GM21786 (cell line): ENCODE measurements around the gene TWIST1.

Source experiments
- ATAC-seq: cut with Tn5 transposase; IDR thresholded peaks from one replicate; pipeline ENCODE4 v1.9.1; 2021; ENCODE audit not compliant: unreplicated experiment

Gene TWIST1

DNA sequence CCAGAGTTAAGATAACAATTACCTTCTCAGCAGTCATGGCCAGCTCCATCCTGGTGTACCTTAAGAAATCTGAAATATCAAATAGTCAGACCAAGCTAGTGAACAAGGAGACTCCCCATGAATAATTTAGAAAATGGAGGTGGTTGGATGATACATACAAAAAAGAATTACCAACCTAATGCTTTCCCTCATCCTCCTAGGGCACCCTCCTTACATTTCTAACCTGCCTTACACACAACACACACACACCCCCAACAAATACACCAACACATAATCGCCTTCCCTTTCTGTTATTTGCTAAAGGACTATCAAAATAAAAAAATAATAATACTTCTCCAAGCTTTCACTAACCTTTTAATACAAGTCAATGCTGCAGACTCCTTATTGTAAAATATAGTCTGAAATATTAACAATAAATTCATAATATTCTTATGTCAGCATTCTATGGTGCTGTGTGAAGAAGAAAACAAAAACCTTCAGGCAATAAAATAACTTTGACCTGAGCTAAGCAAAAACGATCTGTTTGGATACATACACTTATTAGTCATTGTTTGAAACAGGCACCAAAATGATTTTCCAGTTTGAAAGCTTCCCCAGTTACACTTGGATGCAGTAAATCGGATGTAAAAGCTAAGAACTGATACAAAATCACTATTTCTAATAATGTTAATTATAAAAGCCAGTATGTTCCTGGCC, 3.4 kb downstream of the TWIST1 start:
- ATAC-seq: no peak

- ATAC-seq: no peak
These were observed 4.5 kb downstream of the TWIST1 start for GRCh38 chr7:19113002-19113350.

GRCh38 chr7:19112274-19113001, 5.0 kb downstream of the TWIST1 start:
- no peak for ATAC-seq

DNA sequence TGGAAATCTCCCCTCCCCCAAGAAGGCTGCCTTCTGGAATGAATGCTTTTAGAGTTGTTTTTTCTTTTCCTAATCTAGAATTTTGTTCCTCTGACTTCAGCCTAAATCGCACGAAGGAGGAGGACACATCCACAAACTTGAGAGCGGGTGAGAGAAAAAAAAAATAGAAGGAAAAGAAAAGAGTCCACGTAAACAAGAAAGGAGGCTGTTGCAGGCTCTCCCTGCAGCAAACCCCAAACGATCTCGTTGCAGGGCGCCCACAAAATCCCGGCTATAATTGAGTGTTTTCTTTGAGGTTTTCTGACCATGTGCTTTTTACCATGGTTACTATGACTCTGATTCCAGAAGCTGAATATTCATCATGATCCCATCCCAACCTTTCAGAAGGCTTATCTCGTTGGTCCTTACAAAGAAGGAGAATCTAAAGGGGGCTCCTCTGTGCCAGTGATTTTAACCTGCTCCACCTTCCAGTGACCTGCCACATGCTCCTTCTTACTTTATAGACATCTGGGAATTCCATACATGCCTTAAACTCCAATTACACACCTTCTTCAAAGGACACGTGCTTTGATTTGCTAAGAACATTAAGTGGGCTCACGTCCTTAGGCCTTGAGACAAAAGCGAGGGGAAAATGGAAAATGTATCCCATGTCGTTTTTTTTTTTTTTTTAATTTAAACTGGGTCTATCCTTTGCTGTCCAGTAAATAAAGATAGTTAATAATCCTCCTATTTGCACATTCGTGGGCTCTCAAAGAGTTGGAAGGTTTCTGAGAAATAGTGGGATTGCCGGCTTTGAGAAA, 5.8 kb downstream of the TWIST1 start:
- no peak for ATAC-seq

DNA sequence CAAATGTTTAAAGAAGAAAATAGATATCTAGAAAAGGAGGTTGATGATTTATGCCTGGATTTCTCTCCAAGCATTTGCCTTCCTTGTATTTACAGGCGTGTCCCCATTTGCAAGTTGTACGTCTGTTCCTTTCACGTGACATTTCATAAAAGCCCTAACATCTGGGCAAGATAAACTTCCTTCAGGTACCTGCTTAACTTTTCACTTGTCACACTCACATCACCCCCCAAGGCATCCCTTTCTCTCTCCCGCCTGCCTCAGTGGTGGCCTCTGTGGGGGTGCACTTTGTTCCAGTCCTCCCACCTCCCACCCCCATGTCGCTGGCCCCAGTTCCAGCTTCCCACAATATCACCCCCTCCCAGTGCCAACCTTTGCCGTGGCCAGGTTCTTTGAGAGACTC, 6.7 kb downstream of the TWIST1 start:
- ATAC-seq: no peak

DNA sequence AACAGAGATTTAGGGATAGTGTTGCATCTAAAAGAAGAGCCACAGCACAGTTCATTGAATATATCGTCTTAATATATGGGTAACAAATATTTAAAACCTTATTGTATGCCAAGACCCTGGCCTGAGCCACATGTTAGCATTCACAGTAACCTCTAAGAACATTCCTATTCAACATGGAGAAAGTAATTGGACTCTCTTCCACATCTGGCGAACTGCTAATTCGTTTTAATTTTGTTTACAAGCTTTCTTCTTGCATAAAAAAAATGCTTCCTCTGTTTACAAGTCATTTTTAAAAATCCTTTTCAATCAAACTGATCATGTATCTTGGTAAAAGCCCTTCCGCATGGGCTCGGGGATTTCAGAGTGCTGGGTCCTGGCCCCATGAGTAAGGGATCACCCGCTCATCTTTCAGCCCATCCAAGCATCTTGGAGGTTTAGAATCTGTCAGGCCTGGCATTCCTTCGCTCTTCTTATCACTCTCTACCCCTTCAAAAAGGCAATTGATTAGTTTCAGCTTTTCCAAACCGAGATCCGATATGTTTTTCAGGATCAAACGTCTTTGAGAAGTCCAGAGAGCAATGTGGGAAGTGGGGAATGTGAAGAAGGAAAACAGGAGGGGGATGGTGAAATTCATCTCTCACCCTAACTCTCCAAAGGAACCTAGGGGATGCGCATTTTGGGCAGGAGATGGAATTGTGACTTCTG, 7.3 kb downstream of the TWIST1 start:
- no peak for ATAC-seq

- no peak for ATAC-seq
These were observed 8.2 kb downstream of the TWIST1 start for GRCh38 chr7:19109000-19109946.

GRCh38 chr7:19107356-19108146, 9.9 kb downstream of the TWIST1 start:
- ATAC-seq: no peak

GRCh38 chr7:19107081-19107355, 10.4 kb downstream of the TWIST1 start:
- ATAC-seq: no peak

DNA sequence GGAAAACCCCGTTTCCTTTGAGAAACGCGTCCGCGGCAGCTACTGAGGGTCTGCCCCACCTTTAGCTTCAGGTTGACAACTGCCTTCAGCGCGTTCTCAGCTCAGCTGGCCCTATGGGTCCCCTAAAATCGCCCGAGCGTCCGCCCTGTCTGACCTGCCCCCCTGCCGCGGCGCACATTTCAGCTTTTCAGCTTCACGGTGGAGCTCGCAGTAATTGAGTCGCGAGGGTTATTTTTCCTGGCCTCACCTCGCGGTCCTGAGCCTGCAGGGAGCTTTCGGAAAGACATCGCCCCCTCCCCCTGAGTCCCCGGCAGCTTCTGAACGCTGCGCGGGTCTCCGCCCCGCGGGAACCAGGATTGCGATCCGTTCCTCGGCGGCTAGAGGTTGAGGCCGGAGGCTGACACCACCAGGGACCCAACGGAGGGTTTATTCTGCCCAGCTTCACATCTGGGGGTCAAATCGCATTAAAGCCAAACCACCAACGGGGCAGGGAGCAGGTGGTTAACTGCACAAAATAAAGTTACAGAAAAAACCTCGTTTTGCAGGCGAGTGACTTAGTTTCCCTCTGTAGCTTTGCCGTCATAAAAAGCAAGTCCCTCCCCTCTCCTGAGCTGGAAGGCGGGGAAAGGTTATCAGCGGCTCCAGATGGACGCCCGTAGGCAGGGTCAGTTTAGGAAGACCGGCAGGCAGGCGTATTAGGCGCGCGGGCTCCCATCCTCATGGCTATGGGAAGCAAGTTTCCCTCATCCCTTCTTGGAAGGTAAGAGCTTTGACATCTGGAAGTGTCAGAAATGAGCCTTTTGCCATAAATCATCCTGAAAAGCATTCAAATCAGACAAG, 11.0 kb downstream of the TWIST1 start:
- no peak for ATAC-seq

GRCh38 chr7:19105546-19105945, 11.9 kb downstream of the TWIST1 start:
- no peak for ATAC-seq

DNA sequence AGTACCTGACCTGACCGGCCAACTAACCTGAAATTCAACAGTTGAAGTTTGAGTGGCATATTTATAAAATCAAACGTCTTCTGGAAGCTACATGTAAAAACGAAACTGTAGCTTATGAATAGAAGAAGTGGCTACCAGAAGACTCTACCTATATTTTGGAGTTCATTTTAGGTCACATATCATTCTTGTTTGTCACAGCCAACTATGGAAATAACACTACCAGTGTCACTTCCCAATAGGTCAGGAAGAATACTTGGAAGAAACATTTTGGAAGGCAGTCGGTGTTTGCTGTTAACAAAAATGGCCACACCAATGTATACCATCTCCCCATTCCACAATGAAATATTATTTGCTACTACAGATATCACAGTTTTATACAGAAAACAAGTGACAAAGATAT, 12.6 kb downstream of the TWIST1 start:
- no peak for ATAC-seq

- no peak for ATAC-seq
These were observed 14.6 kb downstream of the TWIST1 start for GRCh38 chr7:19102884-19103283.

GRCh38 chr7:19101909-19102308, 15.5 kb downstream of the TWIST1 start:
- no peak for ATAC-seq

GRCh38 chr7:19101472-19101871, 16.0 kb downstream of the TWIST1 start:
- no peak for ATAC-seq

DNA sequence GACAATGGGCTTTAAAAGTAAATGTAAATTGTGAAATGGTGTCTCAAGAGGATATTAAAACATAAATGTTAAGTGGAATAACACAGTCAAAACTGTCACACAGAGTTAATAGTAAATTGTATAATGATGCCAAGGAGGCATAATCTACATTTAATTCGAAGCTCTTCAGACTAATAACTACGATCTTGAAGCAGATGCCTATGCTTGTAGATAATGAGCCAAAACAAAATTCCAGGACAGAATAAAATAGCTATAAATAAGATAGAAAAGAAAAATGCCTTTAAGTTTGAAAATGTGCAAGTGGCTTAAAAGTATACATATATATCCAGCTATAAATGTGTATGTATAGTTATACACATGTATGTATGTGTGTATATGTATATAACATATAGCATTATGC, 17.5 kb downstream of the TWIST1 start:
- ATAC-seq: no peak

DNA sequence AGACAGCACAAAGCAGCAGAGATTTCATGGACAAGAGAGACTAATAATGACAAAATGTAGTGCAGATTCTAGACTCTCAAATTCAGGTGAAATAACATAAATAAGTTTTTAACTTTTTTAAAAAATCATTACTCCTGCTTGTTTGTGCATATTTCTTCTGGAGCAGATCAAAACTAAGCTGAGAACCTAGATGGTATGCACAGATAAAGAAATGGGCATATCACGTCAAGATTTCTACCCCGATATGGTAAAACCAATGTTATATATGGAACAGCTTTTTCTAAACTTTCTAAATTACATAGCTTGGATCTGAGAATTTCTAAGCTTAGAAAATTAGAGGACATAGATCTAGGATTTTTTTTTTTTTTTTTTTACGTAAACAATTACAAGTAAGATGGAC, 18.2 kb downstream of the TWIST1 start:
- no peak for ATAC-seq

GRCh38 chr7:19098510-19098909, 18.9 kb downstream of the TWIST1 start:
- no peak for ATAC-seq
